ENCODE data around the gene KLHDC7B. TPM values are rescaled to one million over a fixed set of nuclear protein-coding genes. Genes with fewer than 3 reads are reported as not detected.

KLHDC7B gene
- total and polyA plus RNA-seq, 2 of the 13 experiments (the other 11 are each of a cell fraction or from before 2014, with no cell fraction given): 0.11 TPM; not detected in 1

DNA sequence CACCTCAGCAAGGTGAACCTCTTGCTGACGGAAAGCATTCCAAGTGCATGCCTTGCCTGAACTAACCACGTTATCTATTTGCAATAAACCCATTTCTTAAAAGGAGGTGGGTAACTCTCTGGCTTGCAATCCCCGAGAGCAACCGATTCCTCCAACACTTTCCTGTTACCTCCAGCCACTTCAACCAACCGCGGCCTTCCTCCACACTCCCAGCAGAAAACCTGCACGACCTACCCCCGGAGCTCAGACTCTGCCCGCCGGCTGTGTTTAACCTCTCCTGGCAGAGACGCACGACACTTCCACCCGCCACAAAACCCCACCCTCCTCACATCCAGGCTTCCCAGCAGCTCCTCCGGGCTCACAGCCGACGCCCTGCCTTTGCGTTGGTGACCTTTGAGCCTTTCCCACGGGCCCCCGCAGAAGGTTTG is 21.0 kb upstream of the KLHDC7B start (continued):
- TF ChIP-seq ZSCAN25 (CRISPR knock-in tag; IDR thresholded peaks at IDR 0.05): no peak
- TF ChIP-seq ZNF549 (CRISPR knock-in tag; IDR thresholded peaks at IDR 0.05): no peak
- no peak for TF ChIP-seq NFYB (CRISPR knock-in tag; IDR thresholded peaks at IDR 0.05)
- 0 out of 2 replicates have a peak, but pooled peaks have one; percentile 14 for TF ChIP-seq ZNF790 (CRISPR knock-in tag; IDR thresholded peaks at IDR 0.05; ENCODE audit: borderline replicate concordance)
- no peak for TF ChIP-seq ELF1 (CRISPR knock-in tag; IDR thresholded peaks at IDR 0.05)
- TF ChIP-seq AHR (CRISPR knock-in tag; IDR thresholded peaks at IDR 0.05): no peak
- TF ChIP-seq, protein P1, sequence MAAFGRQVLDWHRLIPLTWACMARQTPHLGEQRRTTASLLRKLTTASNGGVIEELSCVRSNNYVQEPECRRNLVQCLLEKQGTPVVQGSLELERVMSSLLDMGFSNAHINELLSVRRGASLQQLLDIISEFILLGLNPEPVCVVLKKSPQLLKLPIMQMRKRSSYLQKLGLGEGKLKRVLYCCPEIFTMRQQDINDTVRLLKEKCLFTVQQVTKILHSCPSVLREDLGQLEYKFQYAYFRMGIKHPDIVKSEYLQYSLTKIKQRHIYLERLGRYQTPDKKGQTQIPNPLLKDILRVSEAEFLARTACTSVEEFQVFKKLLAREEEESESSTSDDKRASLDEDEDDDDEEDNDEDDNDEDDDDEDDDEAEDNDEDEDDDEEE (CRISPR knock-in tag; IDR thresholded peaks at IDR 0.05): no peak
- TF ChIP-seq, protein P2, sequence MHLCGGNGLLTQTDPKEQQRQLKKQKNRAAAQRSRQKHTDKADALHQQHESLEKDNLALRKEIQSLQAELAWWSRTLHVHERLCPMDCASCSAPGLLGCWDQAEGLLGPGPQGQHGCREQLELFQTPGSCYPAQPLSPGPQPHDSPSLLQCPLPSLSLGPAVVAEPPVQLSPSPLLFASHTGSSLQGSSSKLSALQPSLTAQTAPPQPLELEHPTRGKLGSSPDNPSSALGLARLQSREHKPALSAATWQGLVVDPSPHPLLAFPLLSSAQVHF (CRISPR knock-in tag; IDR thresholded peaks at IDR 0.05): 0 out of 2 replicates have a peak, but pooled peaks have one; percentile 68
- TF ChIP-seq ASH2L (IDR thresholded peaks at IDR 0.05; ENCODE audit: insufficient read length, low read depth, low read length): no peak
- TF ChIP-seq RBM22 (optimal IDR thresholded peaks at IDR 0.05; ENCODE audit: low read length): peak; percentile 24
- no peak for TF ChIP-seq ZNF674 (CRISPR knock-in tag; IDR thresholded peaks at IDR 0.05; ENCODE audit: low read depth)
- no peak for TF ChIP-seq ZMYM2 (CRISPR knock-in tag; IDR thresholded peaks at IDR 0.05)
- TF ChIP-seq ZMAT3 (CRISPR knock-in tag; conservative IDR thresholded peaks at IDR 0.05): 0 out of 2 replicates have a peak, but pooled peaks have one; percentile 7
- no peak for TF ChIP-seq NFKB2 (CRISPR knock-in tag; IDR thresholded peaks at IDR 0.05; ENCODE audit: borderline replicate concordance)
- TF ChIP-seq KDM4B (CRISPR knock-in tag; IDR thresholded peaks at IDR 0.05): no peak
- 0 out of 2 replicates have a peak, but pooled peaks have one; percentile 13 for TF ChIP-seq ZNF556 (CRISPR knock-in tag; IDR thresholded peaks at IDR 0.05; ENCODE audit: borderline replicate concordance)
- TF ChIP-seq, protein P3, sequence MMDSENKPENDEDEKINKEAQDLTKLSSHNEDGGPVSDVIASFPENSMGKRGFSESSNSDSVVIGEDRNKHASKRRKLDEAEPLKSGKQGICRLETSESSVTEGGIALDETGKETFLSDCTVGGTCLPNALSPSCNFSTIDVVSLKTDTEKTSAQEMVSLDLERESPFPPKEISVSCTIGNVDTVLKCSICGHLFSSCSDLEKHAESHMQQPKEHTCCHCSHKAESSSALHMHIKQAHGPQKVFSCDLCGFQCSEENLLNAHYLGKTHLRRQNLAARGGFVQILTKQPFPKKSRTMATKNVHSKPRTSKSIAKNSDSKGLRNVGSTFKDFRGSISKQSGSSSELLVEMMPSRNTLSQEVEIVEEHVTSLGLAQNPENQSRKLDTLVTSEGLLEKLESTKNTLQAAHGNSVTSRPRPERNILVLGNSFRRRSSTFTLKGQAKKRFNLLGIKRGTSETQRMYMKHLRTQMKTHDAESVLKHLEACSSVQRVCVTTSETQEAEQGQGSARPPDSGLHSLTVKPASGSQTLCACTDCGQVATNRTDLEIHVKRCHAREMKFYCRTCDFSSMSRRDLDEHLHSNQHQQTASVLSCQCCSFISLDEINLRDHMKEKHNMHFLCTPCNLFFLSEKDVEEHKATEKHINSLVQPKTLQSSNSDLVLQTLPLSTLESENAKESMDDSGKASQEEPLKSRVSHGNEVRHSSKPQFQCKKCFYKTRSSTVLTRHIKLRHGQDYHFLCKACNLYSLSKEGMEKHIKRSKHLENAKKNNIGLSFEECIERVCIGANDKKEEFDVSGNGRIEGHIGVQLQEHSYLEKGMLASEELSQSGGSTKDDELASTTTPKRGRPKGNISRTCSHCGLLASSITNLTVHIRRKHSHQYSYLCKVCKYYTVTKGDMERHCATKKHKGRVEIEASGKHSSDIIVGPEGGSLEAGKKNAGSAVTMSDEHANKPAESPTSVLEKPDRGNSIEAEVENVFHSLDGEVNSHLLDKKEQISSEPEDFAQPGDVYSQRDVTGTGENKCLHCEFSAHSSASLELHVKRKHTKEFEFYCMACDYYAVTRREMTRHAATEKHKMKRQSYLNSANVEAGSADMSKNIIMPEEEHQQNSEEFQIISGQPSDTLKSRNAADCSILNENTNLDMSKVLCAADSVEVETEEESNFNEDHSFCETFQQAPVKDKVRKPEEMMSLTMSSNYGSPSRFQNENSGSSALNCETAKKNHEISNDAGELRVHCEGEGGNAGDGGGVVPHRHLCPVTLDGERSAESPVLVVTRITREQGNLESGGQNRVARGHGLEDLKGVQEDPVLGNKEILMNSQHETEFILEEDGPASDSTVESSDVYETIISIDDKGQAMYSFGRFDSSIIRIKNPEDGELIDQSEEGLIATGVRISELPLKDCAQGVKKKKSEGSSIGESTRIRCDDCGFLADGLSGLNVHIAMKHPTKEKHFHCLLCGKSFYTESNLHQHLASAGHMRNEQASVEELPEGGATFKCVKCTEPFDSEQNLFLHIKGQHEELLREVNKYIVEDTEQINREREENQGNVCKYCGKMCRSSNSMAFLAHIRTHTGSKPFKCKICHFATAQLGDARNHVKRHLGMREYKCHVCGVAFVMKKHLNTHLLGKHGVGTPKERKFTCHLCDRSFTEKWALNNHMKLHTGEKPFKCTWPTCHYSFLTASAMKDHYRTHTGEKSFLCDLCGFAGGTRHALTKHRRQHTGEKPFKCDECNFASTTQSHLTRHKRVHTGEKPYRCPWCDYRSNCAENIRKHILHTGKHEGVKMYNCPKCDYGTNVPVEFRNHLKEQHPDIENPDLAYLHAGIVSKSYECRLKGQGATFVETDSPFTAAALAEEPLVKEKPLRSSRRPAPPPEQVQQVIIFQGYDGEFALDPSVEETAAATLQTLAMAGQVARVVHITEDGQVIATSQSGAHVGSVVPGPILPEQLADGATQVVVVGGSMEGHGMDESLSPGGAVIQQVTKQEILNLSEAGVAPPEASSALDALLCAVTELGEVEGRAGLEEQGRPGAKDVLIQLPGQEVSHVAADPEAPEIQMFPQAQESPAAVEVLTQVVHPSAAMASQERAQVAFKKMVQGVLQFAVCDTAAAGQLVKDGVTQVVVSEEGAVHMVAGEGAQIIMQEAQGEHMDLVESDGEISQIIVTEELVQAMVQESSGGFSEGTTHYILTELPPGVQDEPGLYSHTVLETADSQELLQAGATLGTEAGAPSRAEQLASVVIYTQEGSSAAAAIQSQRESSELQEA (CRISPR knock-in tag; IDR thresholded peaks at IDR 0.05; ENCODE audit: not compliant biosample characterization): no peak
- TF ChIP-seq TAF15 (IDR thresholded peaks at IDR 0.05; ENCODE audit: low read depth, low read length, poor library complexity, severe bottlenecking): peak; percentile 29
- TF ChIP-seq ZNF329 (CRISPR knock-in tag; IDR thresholded peaks at IDR 0.05; ENCODE audit: low read depth): no peak
- no peak for TF ChIP-seq ATAD3A (CRISPR knock-in tag; IDR thresholded peaks at IDR 0.05)
